ENCODE measurements around the gene INSIG1. TPM values are rescaled to one million over a fixed set of nuclear protein-coding genes. Genes with fewer than 3 reads are reported as not detected.

The INSIG1 gene
- total and polyA plus RNA-seq, 8 donors = 13.0 to 59.2 (median 37.1) TPM

DNA sequence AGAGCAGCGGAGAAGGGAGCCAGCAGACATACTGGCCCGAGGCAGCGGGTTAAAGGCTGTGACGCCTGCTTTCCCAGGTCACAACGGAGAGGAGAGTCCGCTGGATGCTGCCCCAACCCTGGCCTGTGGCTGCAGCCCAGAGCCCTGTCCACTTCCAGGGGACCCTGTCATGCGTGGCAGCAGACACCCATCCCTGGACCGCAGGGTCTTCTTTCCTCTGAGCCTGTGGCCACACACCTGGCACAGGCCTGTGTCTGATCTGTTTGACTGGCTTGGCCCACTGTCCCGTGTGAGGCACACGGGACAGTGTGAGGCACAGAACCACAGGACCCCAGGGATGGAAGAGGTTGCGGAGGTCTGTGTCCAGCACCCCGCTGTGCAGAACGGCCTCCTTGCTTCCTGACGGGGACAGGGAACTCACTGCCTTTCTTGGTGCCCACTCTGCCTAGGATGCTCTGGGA, 42.4 kb downstream of the INSIG1 start:
- no peak overlapping the region for H3K4me3 ChIP-seq
- H3K9me3 ChIP-seq = no peaks in the 10 kb centered on the region
- WGBS, 2 donors = 79 to 87% methylated on average over 14 of the region's 14 CpGs
- ATAC-seq = no peak
- H3K27ac ChIP-seq = no peak overlapping the region
- H3K36me3 ChIP-seq = no peaks in the 10 kb centered on the region
- no peak for FAIRE-seq
- no peaks in the 10 kb centered on the region for H3K27me3 ChIP-seq
- TF ChIP-seq, protein P1, sequence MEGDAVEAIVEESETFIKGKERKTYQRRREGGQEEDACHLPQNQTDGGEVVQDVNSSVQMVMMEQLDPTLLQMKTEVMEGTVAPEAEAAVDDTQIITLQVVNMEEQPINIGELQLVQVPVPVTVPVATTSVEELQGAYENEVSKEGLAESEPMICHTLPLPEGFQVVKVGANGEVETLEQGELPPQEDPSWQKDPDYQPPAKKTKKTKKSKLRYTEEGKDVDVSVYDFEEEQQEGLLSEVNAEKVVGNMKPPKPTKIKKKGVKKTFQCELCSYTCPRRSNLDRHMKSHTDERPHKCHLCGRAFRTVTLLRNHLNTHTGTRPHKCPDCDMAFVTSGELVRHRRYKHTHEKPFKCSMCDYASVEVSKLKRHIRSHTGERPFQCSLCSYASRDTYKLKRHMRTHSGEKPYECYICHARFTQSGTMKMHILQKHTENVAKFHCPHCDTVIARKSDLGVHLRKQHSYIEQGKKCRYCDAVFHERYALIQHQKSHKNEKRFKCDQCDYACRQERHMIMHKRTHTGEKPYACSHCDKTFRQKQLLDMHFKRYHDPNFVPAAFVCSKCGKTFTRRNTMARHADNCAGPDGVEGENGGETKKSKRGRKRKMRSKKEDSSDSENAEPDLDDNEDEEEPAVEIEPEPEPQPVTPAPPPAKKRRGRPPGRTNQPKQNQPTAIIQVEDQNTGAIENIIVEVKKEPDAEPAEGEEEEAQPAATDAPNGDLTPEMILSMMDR (IDR thresholded peaks at IDR 0.05) = no peak
- peak in 2 of 6 donors; percentile 39 to 45 for DNase-seq
- intact Hi-C loops (cut with DNase I) = loop anchor here in 2 of 3 donors (5.0 to 10.0 kb wide), 2 partner anchors 148 to 415 kb away; no protein-coding TSS in a partner anchor
- peaks cover 0 to 4% (median 0%) of the 10 kb centered on the region in 3 donors for H3K4me1 ChIP-seq

DNA sequence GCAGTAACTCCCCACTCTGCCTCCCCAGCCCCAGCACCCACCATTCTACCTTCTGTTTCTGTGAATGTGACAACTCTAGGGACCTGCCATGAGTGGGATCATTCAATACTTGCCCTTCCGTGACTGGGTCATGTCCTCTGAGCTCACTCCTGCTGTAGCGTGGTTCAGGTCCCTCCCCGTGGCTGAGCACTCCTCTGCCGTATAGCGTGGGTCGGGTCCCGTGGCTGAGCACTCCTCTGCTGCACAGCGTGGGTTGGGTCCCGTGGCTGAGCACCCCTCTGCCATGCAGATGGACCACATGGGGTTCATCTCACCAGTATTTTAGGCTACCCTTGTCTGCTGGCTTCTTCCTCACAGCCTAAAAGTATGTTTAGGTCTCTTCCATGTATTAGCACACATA, 43.0 kb downstream of the INSIG1 start:
- ATAC-seq (no peak), FAIRE-seq (no peak), DNase-seq (peak in 1 of 6 donors; percentile 31)
- TF ChIP-seq, protein P1 (IDR thresholded peaks at IDR 0.05) = no peak
- Histone ChIP-seq H3K27me3 (no peaks in the 10 kb centered on the region), H3K4me1 (peaks cover 0 to 4% (median 0%) of the 10 kb centered on the region in 3 donors), H3K27ac (no peak overlapping the region), H3K36me3 (no peaks in the 10 kb centered on the region), H3K4me3 (no peak overlapping the region), H3K9me3 (no peaks in the 10 kb centered on the region)
- 79 to 94% methylated on average over 9 of the region's 9 CpGs for WGBS, 2 donors
- intact Hi-C loops (cut with DNase I) = loop anchor here in 2 of 3 donors (5.0 to 10.0 kb wide), 2 partner anchors 148 to 416 kb away; no protein-coding TSS in a partner anchor

DNA sequence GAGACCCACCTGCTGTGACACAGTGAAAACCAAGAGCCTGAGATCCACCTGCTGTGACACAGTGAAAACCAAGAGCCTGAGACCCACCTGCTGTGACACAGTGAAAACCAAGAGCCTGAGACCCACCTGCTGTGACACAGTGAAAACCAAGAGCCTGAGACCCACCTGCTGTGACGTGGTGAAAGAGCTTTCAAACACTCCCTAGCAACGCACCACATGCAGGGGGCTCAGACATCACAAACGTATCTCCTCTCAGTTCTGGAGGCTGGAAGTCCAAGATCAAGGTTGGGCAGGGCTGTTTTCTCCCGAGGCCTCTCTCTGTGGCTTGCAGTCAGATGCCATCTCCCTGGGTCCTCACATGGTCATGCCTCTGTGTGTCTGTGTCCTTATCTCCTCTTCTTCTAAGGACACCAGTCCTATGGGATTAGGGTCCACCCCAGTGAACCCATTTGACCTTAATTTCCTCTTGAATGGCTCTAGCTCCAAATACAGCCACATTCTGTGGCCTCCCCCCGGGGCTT, 43.8 kb downstream of the INSIG1 start:
- Histone ChIP-seq H3K9me3 (no peaks in the 10 kb centered on the region), H3K27me3 (no peaks in the 10 kb centered on the region), H3K27ac (no peak overlapping the region), H3K4me3 (no peak overlapping the region), H3K36me3 (no peaks in the 10 kb centered on the region), H3K4me1 (peaks cover 0 to 4% (median 0%) of the 10 kb centered on the region in 3 donors)
- ATAC-seq (no peak), FAIRE-seq (no peak), DNase-seq (no peak)
- intact Hi-C loops (cut with DNase I) = loop anchor here in 2 of 3 donors (5.0 to 10.0 kb wide), 2 partner anchors 149 to 417 kb away; no protein-coding TSS in a partner anchor
- WGBS, 2 donors = 67 to 85% methylated on average over 5 of the region's 5 CpGs
- TF ChIP-seq, protein P1 (IDR thresholded peaks at IDR 0.05) = no peak

DNA sequence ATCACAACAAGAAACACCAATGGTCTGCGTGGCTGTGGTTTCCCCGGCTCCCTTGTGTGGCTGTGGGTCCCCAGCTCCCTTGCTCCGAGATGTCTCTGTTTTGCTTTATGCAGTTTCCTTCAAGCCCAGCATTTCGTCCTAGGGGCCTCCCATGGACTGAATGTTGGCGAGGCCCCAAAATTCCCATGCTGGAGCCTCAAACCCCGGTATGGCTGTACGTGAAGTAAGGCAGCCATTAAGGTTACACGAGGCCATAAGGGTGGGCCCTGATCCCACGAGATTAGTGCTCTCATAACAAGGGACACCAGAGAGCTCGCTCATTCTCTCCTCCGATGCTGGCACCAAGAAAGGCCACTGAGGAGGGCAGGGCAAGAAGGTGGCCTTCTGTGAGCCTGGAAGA, 44.6 kb downstream of the INSIG1 start:
- 78 to 83% methylated on average over 11 of the region's 11 CpGs for WGBS, 2 donors
- intact Hi-C loops (cut with DNase I) = loop anchor here in 2 of 3 donors (5.0 to 10.0 kb wide), 2 partner anchors 150 to 418 kb away; no protein-coding TSS in a partner anchor
- peaks cover 0 to 4% (median 0%) of the 10 kb centered on the region in 3 donors for H3K4me1 ChIP-seq
- H3K9me3 ChIP-seq = no peaks in the 10 kb centered on the region
- no peak overlapping the region for H3K4me3 ChIP-seq
- ATAC-seq (no peak), DNase-seq (peak in 1 of 6 donors; percentile 35), FAIRE-seq (no peak)
- H3K27ac ChIP-seq = no peak overlapping the region
- TF ChIP-seq, protein P1 (IDR thresholded peaks at IDR 0.05) = no peak
- H3K36me3 ChIP-seq = no peaks in the 10 kb centered on the region
- no peaks in the 10 kb centered on the region for H3K27me3 ChIP-seq

DNA sequence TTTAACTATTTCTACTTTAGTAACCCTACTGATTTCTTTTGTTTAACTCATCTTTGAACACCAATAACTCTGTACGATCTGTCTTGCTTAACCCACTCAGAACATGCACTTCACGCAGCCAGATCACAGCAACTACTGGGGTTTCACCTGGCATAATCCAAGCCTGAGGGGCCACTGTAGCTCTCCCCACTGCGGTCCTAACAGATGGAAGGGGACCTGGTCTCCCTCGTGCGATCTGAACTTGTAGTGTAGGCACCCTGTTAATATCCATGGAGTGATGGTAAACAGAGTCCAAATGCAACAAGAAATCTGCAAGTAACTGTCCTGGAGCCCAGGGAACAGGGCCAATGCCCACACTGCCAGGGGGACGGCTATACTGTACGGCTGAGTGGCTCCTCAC, 45.5 kb downstream of the INSIG1 start:
- no peaks in the 10 kb centered on the region for H3K27me3 ChIP-seq
- TF ChIP-seq, protein P1 (IDR thresholded peaks at IDR 0.05) = no peak
- ATAC-seq (no peak), FAIRE-seq (no peak), DNase-seq (no peak)
- no peak overlapping the region for H3K4me3 ChIP-seq
- intact Hi-C loops (cut with DNase I) = loop anchor here in 2 of 3 donors (5.0 to 10.0 kb wide), 2 partner anchors 151 to 418 kb away; no protein-coding TSS in a partner anchor
- no peaks in the 10 kb centered on the region for H3K4me1 ChIP-seq
- 85 to 93% methylated on average over 7 of the region's 7 CpGs for WGBS, 2 donors
- no peaks in the 10 kb centered on the region for H3K9me3 ChIP-seq
- H3K36me3 ChIP-seq = no peaks in the 10 kb centered on the region
- H3K27ac ChIP-seq = no peak overlapping the region
